Cardiac muscle cell (in vitro differentiated cells and primary cell): ENCODE results near the gene SUCLG2. TPM values are rescaled to one million over a fixed set of nuclear protein-coding genes. Genes with fewer than 3 reads are reported as not detected.

Source experiments
- DNase-seq, 2 donors: peaks; one replicate each; pipeline versions ENCODE4 v3.0.0 to v3.0.0-alpha.2; 2010 to 2017; ENCODE audit warnings: low read depth in 1 of 2, low spot score in 1 of 2
- H3K27ac ChIP-seq: fragments of 200-600 bp; sonication (generic); 2 replicates; pipeline ENCODE4 v1.5.1; 2016
- H3K27me3 ChIP-seq: fragments of 200-600 bp; sonication (generic); 2 replicates; pipeline ENCODE4 v1.6.0; 2016; ENCODE audit warnings: control low read depth
- H3K36me3 ChIP-seq: fragments of 200-600 bp; sonication (generic); 2 replicates; pipeline ENCODE4 v1.5.1; 2016; ENCODE audit warnings: control low read depth
- H3K4me1 ChIP-seq: fragments of 200-600 bp; sonication (generic); 2 replicates; pipeline ENCODE4 v1.8.1; 2017; ENCODE audit warnings: low read depth, mild to moderate bottlenecking, mixed run types
- H3K4me3 ChIP-seq: fragments of 200-600 bp; sonication (generic); 2 replicates; pipeline ENCODE4 v1.5.1; 2016; ENCODE audit warnings: mild to moderate bottlenecking
- H3K9me3 ChIP-seq: fragments of 200-600 bp; sonication (generic); 2 replicates; pipeline ENCODE4 v1.5.1; 2017; ENCODE audit warnings: low read depth, mild to moderate bottlenecking, control low read depth
- polyA plus RNA-seq: library from polyadenylated mRNA; unstranded; fragments of >200 nt; fragmentation: Nextera tagmentation; extraction: Ambion mirVana; gene quantifications from 2 replicates; pipeline ENCODE4 v1.2.1, GENCODE V29; 2016
- total RNA-seq: library from RNA; depleted of rRNA; stranded (reverse); fragments of >200 nt; gene quantifications from 2 replicates; pipeline ENCODE4 v1.2.3, GENCODE V29; 2016
- TF ChIP-seq, protein P1 (sequence below): IDR thresholded peaks from 2 replicates; pipeline ENCODE4 v1.5.1; 2012; ENCODE audit warnings: low read depth, mild to moderate bottlenecking, low read length

The SUCLG2 gene
- total and polyA plus RNA-seq, 2 experiments from 2014 or later, result 38.4 to 39.0 TPM

DNA sequence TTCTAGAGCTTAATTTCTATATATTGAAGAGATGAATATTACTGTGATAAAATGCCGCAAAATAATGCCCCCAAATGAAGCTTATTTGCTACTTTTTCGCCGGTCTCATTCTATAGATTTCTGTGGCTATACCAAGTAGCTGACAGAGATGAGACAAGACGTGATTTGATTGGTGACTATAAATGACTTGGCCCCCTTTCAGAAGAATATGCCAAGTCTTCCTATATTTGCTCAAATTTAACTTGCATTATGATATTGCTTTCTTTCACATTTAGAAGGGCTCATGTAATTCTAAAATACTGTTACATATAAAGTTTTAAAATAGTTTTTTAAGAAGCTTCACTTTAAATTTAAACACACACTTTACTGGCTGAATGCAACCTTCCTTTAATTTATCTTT, 180.1 kb downstream of the SUCLG2 start:
- TF ChIP-seq, protein P1, sequence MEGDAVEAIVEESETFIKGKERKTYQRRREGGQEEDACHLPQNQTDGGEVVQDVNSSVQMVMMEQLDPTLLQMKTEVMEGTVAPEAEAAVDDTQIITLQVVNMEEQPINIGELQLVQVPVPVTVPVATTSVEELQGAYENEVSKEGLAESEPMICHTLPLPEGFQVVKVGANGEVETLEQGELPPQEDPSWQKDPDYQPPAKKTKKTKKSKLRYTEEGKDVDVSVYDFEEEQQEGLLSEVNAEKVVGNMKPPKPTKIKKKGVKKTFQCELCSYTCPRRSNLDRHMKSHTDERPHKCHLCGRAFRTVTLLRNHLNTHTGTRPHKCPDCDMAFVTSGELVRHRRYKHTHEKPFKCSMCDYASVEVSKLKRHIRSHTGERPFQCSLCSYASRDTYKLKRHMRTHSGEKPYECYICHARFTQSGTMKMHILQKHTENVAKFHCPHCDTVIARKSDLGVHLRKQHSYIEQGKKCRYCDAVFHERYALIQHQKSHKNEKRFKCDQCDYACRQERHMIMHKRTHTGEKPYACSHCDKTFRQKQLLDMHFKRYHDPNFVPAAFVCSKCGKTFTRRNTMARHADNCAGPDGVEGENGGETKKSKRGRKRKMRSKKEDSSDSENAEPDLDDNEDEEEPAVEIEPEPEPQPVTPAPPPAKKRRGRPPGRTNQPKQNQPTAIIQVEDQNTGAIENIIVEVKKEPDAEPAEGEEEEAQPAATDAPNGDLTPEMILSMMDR, result no peak
- no peak for DNase-seq
- H3K4me3 ChIP-seq, result no peak overlapping the region
- H3K27ac ChIP-seq, result no peak overlapping the region
- H3K9me3 ChIP-seq, result no peaks in the 10 kb centered on the region
- H3K27me3 ChIP-seq, result no peaks in the 10 kb centered on the region
- no peaks in the 10 kb centered on the region for H3K4me1 ChIP-seq
- no peaks in the 10 kb centered on the region for H3K36me3 ChIP-seq

DNA sequence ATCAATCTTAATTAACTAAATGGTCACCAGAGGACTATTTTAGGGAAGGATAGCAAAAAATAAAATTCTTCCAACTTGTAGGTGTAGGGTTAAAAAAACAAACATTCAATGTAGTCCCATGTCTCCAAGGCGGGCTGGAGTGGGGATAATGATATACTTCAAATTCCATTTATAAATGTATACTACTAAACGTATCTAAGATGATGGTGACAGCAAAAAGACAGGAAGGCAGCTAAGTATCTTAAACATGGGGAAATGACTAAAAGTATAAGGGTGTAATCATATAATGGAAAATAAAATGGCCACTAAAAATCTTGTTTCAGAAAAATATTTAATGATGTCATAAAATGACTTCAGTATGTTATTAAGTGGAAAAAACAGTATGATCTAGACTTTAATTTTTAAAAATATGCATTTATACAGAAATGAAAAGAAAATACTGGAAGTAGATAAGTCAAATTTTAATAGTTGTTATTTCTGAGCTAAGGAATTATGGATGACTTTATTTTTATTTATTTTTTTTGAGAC, 181.7 kb downstream of the SUCLG2 start:
- no peak overlapping the region for H3K4me3 ChIP-seq
- no peak for DNase-seq
- TF ChIP-seq, protein P1, result no peak
- H3K27ac ChIP-seq, result no peak overlapping the region
- no peaks in the 10 kb centered on the region for H3K27me3 ChIP-seq
- no peaks in the 10 kb centered on the region for H3K36me3 ChIP-seq
- no peaks in the 10 kb centered on the region for H3K9me3 ChIP-seq
- H3K4me1 ChIP-seq, result no peaks in the 10 kb centered on the region

DNA sequence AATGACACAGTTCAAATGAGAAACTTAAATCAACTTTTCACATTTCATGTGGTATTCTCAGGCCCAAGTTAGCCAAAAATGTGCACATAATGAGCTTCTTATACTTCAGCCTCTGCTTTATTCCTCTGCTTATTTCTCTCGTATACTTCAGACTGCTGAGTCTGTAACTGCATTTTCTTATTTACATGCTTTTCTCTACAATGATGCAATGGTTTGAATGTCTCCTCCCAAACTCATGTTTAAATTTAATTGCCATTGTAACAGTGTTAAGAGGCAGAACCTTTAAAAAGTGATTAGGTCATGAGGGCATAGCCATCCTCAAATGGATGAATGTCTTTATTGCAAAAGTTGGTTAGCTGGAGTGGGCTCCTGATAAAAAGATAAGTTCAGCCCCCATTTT, 184.2 kb downstream of the SUCLG2 start:
- no peak overlapping the region for H3K27ac ChIP-seq
- TF ChIP-seq, protein P1, result no peak
- H3K27me3 ChIP-seq, result no peaks in the 10 kb centered on the region
- DNase-seq, result no peak
- H3K4me1 ChIP-seq, result no peaks in the 10 kb centered on the region
- no peaks in the 10 kb centered on the region for H3K9me3 ChIP-seq
- no peaks in the 10 kb centered on the region for H3K36me3 ChIP-seq
- no peak overlapping the region for H3K4me3 ChIP-seq

DNA sequence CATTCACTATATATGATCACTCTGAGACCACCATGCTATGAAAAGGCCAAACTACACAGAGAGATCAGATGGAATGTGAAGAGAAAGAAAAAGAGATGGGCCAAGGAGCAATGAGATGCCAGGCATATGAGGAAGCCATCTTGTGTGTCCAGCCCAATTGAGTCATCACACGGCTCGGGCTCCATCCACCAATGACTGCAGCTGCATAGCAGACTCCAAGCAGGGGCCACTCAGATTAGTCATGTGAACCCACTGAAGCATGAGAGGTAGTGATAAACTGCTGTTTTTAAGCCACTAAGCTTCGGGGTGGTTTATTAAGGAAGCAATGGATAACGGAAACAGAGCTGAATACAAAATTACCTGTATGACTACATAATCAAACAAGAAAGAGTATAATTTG, 185.9 kb downstream of the SUCLG2 start:
- Histone ChIP-seq H3K36me3 (no peaks in the 10 kb centered on the region), H3K4me1 (peaks cover 3% of the 10 kb centered on the region), H3K4me3 (no peak overlapping the region), H3K27me3 (no peaks in the 10 kb centered on the region), H3K27ac (no peak overlapping the region), H3K9me3 (no peaks in the 10 kb centered on the region)
- TF ChIP-seq, protein P1, result no peak
- no peak for DNase-seq

DNA sequence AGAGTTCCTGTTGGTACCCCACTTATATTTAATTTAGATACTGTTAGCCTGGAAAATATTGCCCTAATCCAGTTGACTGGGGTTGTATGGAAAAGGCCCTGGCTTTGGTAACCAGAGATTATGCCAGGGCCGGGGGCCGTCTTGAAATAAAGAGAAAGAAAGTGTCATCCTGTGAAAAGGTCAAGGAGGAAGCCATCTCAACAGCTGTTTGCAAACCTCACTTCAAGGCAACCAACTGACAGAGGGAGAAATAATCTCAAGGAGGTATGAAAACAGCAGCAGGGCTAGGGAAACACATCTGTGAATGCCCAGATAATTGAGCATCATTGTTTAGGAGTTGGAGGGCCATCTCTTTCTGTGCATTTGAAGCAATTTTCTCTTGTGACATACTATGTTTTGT, 190.8 kb downstream of the SUCLG2 start:
- Histone ChIP-seq H3K27ac (no peak overlapping the region), H3K4me1 (peaks cover 4% of the 10 kb centered on the region), H3K27me3 (no peaks in the 10 kb centered on the region), H3K36me3 (no peaks in the 10 kb centered on the region), H3K9me3 (no peaks in the 10 kb centered on the region), H3K4me3 (no peak overlapping the region)
- TF ChIP-seq, protein P1, result no peak
- DNase-seq, result no peak

DNA sequence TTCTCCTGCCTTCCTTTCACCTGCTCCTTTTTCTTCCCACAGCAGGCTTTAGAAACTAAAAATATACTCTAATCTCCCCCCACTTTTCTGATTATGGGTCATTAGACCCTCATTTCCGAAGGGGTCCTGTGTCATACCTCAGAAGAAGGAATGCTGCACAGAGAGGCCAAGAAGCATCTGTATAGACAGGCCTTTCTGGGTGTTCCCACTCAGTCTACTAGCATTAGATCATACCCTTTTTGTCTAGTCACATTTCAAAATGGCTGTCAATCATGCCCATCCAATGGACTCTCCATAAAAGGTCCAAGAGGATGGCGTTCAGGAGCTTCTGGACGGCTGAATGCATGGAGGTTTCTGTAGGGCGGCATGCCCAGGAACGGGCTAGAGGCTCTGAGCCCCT, 192.2 kb downstream of the SUCLG2 start:
- H3K4me3 ChIP-seq, result no peak overlapping the region
- DNase-seq, result no peak
- H3K27ac ChIP-seq, result no peak overlapping the region
- TF ChIP-seq, protein P1, result no peak
- H3K9me3 ChIP-seq, result no peaks in the 10 kb centered on the region
- no peaks in the 10 kb centered on the region for H3K36me3 ChIP-seq
- no peaks in the 10 kb centered on the region for H3K27me3 ChIP-seq
- peaks cover 9% of the 10 kb centered on the region for H3K4me1 ChIP-seq
